ENCODE results near the gene B4GALT2.

The B4GALT2 gene

DNA sequence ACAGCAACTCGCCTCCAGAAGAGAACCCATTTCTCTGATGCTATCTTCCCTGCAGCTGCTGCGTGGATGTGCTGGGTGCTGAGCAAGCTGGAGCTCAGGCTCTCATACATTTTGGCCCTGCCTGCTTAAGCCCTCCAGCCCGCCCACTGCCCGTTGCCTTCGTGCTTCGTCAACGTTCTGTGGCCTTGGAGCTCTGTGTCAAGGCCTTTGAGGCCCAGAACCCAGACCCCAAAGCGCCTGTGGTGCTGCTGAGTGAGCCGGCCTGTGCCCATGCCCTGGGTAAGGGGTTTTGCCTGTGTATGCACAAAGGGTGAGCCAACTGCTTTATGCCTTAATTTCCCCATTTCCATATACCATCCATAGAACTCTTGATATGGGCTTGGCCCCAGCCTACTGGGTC, 8.1 kb upstream of the B4GALT2 start:
- no peak for DNase-seq

DNA sequence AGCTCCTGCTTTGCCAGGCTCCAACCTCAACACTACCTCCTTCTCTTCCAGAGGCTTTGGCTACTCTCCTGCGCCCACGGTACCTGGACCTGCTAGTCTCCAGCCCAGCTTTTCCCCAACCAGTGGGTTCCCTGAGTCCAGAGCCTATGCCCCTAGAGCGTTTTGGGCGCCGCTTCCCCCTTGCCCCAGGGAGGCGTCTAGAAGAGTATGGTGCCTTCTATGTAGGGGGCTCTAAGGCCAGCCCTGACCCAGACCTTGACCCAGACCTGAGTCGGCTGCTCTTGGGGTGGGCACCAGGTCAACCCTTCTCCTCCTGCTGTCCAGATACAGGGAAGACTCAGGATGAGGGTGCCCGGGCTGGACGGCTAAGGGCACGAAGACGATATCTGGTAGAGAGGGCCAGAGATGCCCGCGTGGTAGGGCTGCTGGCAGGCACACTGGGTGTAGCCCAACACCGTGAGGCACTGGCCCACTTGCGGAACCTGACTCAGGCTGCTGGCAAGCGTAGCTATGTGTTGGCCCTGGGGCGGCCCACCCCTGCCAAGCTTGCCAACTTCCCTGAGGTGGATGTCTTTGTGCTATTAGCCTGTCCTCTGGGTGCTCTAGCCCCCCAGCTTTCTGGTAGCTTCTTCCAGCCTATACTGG, 7.6 kb upstream of the B4GALT2 start:
- no peak for DNase-seq

DNA sequence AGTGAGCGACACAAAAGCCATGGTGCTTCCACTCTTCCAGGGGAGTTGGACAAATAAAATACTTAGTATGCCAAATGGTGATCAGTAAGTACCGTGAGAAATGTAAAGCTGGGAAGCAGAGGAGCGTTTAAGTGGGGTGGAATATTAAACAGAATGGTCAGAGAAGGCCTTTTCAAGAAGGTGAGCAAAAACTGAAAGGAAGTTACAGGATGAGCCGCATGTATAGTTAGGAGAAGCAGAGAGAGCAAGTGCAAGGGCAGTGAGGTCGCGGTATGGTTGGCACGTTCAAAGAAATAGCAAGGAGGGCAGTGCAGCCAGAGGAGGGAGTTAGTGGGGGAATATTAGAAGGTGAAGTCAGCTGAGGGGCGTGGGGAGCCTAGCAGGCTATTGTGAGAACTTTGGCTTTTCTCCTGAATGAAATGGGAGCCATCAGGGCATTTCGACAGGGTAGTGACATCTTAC, 5.0 kb upstream of the B4GALT2 start:
- DNase-seq: no peak

DNA sequence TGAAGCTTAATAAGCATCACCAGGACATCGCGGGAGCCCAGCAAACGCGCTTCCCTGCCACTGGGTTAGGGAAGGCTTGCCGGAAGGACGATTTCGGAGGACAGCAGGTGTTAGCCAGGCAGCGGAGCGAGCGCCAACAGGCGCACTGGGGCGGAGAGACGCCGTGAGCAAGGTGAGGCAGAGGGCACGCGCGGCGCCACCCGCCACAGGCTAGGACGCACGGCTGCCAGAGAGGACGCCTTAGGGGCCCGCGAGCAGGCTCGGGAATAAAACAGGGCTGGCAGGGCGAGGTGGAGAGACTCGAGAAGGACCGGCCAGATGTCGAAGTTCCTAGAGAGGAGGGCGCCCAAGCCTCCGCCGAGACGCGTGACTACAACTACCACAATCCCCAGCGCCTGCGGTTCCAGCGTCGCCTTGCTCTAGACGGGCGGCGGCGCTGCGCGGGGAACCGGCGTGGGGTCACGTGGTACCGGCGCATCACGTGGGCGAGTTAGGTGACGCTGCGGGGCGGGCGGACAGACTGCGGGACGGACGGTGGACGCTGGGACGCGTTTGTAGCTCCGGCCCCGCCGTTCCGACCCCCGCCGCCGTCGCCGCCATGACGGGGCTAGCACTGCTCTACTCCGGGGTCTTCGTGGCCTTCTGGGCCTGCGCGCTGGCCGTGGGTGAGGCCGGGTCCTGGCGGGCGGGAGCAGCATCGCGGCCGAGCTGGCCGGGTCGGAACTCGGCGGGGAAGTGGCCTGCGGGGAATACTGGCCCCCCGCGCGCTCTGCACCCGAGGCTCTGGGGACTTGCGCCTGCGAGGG, 4.4 kb upstream of the B4GALT2 start, which contains the start of gene ATP6V0B:
Gene ATP6V0B, plus strand, starts transcription at position 518 of the 806 bp plus-strand sequence. Its CDS starts 81 bp downstream, at position 599.
- DNase-seq: peak; percentile 88

DNA sequence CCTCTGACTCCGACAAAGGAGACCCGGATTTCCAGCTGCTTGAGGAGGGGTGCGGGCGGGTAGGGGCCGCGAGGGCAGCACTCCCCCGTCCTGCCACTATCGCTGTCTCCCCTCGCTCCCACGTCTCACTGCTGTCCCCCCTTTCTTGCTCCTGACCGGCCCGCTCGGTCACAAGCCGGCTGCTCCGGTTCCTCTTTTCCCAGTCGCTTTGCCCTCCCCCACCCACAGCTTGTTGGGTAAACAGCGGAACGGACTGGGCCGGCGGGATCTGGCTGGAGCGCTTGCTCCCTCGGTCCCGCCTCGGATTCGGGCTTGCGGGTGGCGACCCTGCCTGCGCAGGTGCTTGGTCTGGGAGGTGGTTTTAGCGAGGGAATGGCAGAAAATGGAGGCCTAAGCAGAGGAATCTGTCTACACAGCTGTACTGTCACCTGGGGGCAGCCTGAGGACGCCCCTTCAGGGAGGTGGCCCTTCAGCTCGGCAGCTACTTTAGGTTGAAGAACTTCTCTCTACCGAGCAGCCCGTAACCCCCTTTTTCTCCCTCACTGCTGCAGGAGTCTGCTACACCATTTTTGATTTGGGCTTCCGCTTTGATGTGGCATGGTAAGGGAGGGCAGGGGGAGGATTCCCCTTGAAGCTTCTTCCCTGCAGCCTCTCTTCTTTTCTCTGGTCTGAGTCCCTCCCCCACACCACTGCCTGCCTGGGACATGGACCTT, 3.6 kb upstream of the B4GALT2 start:
- DNase-seq: no peak

DNA sequence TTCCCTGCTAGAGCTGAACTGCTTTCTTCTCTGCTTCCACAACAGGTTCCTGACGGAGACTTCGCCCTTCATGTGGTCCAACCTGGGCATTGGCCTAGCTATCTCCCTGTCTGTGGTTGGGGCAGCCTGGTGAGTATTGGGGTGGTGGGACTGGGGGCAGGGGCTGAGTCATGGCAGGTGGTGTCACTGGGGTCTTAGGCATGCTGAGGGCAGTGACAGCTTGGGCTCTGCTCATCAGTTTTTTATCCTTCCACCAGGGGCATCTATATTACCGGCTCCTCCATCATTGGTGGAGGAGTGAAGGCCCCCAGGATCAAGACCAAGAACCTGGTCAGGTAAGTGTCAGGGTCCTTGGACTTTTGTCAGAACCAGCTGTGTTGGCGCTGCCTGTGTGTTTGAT, 3.0 kb upstream of the B4GALT2 start:
- DNase-seq: no peak

DNA sequence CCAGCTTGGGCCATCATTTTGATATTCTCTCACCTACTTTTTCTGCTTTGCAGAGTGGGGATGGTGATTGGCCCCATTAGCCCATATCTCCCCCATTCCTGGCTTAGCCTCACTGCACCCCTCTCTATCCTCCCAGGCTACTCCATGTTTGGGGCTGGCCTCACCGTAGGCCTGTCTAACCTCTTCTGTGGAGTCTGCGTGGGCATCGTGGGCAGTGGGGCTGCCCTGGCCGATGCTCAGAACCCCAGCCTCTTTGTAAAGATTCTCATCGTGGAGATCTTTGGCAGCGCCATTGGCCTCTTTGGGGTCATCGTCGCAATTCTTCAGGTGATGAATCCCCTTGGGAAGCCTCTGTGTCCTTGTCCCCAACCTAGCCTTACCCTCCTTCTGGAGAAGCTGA, 2.1 kb upstream of the B4GALT2 start:
- no peak for DNase-seq

DNA sequence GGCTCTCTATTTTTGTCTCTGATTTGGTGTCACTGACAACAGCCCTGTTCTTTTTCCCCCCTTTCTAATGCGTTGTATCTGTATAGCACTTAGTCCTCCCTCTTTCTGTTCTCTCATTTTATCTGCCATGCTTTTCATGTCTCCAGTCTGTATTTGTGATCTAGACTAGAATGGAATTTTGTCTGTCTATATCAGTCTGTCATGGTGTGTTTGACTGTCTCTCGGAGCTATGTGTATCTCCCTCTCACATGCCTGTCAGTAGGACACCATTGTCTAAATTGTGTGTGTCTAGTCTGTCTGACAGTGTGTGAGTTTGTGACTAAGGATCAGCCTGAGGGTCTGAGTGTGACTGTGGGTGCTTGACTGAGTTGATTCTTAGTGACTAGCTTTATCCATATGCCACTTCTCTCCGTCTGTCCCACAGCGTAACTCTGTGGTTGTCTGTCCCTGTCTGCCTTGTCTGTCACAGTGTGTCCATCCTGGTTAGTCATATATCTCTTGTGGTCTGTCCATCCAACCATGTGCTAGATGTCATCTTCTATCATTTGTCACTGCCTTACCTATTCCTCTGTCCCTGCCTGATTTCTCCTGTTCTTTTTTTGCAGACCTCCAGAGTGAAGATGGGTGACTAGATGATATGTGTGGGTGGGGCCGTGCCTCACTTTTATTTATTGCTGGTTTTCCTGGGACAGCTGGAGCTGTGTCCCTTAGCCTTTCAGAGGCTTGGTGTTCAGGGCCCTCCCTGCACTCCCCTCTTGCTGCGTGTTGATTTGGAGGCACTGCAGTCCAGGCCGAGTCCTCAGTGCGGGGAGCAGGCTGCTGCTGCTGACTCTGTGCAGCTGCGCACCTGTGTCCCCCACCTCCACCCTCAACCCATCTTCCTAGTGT, 1.4 kb upstream of the B4GALT2 start:
- no peak for DNase-seq

DNA sequence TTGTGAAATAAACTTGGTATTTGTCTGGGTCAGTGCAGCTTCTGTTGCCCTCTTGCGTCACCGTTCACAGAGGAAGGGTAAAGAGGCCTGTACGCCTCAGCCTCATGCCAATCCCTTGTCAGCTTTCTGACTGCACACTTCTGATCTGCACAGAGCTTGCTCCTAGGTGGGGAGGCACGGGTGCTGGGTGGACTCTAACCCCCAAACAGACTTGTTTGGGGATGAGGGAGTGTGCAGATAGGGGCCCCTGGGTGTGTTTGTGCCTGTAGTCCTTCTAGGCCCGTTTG, 803 bp upstream of the B4GALT2 start:
- no peak for DNase-seq

DNA sequence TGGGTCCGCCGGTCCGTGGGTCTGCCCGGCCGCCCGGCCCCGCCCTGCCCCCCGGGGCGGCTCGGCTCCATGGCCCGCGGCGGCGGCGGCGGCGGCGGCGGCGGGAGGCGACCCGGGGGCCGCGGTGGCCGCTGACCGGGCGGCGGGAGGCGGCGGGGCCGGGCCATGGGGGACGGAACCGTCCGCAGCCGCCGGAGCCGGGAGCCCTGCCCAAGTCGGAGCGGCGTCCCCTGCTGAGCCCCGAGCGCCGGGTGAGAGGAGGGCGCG, 184 bp downstream of the B4GALT2 start:
- DNase-seq: no peak

DNA sequence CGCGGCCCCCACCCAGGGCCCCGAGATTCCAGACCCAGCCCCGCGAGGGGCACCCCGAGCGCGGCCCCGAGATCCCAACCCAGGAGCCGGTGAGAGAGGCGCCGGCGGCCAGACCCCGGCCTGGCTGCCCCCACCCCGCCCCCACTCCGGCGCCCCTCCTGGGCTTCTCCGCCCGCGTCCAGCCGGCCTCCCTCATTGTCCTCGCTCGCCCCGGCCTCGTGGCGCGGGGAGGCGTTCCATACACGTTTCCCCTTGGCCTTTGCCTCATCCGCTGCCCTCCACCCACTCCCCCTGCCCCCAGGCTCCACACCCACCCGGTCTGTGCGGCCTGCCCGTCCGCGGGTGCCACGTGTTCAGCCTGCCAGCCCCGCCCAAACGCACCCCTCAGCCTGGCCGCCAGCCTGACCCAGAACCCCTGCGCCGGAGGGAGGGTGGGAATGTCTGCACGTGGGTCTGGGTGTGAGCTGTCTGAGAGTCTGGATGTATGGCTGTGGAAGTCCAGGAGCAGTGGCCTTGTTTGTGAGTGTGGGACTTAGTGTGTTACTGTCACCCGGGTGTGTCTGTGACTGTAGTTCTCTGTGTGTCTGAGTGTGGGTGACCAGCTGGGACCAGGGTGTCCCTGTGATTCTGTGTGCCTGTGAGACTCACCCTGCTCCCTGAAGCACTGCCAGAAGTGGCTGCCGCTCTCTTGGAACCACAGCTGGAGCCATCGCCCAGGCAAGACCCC, 681 bp downstream of the B4GALT2 start:
- no peak for DNase-seq

DNA sequence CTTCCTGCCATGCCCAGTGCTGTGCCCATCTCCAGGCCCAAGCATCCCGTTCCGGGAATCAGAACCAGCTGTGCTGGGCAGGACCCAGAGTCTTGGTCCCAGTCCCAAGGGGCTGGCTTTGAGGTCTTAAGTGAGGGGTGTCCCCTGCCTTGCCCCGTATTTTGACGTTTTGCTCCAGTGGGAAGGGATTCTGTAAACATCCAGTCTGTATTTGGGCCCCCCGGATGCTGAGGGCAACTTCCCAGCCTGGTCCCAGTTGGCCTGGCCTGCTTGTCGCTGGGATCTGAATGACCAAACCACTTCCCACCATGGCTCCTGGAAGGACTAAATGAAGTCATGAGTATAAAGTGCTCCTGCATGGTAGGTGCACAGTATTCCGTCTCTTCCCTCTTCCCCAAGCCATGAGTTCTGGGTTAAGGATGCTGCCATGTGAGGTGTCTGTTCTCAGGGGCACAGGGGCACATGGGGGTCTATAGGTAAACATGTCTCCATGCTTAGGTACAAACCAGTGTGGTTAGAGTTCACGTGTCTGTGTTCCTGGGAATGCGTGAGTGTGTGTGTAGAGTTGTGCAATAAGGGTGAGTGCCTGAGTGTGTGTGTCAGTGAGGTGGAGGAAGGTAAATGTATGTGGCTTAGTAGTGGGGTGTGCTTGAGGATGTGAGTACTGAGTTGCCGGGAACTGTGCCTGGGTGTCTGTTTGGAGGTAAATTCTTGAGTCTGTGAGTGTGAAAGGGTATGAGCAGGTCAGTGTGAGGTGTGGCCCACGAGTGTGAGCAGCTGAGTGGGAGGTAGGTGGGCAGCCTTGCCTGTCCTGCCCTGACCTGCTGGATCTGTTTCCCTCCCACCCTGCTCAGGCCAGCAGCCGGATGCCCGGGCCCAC, 1.5 kb downstream of the B4GALT2 start:
- DNase-seq: no peak

DNA sequence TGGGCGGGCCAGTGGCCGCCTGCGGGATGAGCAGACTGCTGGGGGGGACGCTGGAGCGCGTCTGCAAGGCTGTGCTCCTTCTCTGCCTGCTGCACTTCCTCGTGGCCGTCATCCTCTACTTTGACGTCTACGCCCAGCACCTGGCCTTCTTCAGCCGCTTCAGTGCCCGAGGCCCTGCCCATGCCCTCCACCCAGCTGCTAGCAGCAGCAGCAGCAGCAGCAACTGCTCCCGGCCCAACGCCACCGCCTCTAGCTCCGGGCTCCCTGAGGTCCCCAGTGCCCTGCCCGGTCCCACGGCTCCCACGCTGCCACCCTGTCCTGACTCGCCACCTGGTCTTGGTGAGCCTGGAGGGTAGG, 2.1 kb downstream of the B4GALT2 start:
- DNase-seq: no peak

DNA sequence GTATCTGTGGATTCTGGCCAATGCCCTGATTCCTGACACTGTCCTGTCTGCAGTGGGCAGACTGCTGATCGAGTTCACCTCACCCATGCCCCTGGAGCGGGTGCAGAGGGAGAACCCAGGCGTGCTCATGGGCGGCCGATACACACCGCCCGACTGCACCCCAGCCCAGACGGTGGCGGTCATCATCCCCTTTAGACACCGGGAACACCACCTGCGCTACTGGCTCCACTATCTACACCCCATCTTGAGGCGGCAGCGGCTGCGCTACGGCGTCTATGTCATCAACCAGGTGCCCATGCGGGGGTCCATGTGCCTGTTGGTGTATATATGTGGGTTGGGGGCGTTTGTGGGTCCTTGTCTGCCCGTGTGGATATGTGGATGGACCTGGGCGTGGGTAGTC, 2.6 kb downstream of the B4GALT2 start:
- no peak for DNase-seq

DNA sequence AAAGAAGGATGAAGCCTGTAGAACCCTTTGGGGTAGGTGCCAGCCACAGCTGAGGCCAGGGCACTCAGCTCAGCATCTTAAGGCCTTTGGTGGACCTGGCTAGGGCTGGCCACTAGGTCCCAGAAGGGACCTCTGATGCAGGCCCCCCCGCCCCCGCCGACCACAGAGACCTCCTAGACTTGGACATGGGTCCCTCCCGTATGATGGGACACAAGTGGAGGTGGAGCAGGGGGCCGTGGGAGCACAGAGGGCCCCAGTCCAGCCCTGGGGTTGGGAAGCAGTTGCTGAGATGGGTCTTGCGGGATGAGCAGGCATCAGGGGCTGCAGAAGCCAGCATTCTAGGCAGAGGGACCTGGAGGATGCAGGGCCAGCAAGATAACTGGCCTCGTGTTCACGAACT, 3.2 kb downstream of the B4GALT2 start:
- no peak for DNase-seq

DNA sequence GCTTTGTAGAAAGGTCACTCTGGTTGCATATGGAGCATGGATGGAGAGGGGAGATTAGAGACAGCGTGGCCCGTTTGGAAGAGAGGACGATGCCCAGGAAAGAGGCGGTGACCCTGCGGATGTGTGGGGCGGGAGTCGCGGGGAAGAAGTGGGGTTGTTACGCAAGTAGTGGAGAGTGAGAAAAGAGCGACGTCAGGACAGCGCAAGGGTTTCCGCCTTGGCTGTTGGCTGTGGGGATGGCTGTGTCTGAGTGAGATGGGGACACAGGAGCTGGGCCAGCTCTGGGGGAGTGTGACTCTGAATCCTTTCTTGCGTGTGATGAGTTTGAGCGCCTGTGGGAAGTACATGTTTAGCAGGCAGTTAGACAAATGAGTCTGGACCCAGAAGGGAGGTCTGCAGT, 3.8 kb downstream of the B4GALT2 start:
- no peak for DNase-seq

DNA sequence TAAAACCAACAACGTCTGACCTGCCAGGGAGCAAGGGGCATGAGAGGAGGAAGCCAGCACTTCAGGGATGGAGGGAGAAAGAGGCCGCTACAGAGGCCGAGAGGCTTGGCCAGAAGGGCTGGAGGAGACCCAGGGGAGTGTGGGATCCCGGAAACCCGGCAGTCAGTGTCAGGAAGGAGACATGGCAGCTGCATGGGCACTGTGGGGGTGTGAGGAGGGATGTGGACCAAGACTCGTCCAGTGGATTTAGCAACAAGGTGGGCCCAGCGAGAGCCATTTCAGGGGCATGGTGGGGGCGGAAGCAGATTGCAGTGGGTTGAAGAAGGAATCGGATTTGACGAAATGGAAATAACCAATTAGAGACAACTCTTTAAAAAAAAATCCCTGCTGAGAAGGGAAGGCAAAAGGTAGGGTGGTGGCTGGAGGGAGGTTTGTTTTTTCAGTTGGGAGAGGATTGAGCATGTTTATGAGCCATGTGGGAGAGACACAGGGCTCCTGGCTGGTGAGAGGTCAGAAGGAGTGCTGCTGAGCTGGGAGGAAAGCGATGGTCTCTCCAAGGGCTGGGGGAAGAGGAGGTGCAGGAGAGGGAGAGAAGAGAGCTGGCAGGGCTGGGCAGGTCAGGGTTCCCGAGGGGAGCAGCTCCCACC, 4.4 kb downstream of the B4GALT2 start:
- no peak for DNase-seq

DNA sequence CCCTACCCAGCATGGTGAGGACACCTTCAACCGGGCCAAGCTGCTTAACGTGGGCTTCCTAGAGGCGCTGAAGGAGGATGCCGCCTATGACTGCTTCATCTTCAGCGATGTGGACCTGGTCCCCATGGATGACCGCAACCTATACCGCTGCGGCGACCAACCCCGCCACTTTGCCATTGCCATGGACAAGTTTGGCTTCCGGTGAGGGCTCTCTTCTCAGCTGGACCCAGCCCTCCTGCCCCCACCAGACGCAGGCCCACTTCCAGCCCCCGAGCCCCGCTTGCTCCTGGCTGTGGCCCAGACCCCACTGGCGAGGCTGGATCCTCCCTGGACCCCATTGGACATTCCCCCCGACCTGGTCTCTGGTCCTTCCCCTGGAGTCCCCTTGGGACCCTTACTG, 5.8 kb downstream of the B4GALT2 start:
- no peak for DNase-seq

DNA sequence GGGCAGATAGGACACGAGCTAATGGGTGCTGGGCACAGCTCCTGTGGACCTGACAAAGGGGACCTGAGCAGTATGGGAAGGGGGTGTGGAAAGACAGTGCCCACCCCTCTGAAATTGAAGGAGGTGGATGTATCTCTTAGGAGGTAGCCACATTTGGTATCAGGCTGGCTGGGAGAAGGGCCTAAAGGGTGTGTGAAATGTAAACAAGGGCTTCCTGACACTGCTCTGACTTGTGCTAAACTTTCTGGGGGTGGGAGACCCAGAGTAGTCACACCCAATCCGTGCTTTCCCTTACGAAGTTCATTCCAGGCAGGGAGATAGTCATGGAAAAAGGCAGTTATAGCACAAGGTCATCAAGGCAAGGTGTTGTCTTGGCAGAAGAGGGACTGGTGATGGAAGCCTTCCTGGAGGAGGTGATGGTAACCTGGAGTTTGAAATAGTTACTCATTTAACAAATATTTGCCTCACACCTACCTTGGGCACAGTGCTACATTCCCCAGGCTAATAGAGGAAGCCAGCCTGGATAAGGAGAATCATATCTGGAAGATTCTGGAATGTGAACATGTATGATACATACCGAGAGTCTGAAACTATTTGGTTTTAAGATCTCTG, 7.1 kb downstream of the B4GALT2 start:
- DNase-seq: no peak

DNA sequence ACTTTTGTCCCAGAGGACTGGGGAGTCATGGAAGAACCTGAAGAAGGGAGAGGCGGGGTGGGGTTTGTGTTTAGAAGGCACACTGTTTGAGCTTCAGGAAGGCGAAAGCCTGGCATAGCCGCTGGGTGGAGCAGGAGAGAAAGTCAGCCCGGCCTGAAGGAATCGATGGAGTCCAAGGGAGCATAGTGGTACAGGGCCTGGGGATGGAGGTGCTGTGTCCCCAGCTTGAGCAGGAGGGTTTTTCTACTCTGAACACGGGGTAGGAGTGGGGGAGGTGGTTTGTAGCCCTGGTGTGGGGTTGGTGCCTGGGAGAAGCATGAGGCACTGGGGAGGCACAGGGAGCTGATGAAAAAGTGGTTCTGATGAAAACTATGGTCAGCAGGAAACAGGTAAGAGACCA, 7.7 kb downstream of the B4GALT2 start:
- DNase-seq: no peak
